ENCODE data around the gene SLC13A1. TPM values are rescaled to one million over a fixed set of nuclear protein-coding genes. Genes with fewer than 3 reads are reported as not detected.
"Not testable (repeated sequence)": the region's sequence is repeated elsewhere in the genome, so short reads cannot be mapped to it uniquely, and the experiment has no call there.

Gene SLC13A1
- total RNA-seq, 1 donor from 2014 or later = not detected

DNA sequence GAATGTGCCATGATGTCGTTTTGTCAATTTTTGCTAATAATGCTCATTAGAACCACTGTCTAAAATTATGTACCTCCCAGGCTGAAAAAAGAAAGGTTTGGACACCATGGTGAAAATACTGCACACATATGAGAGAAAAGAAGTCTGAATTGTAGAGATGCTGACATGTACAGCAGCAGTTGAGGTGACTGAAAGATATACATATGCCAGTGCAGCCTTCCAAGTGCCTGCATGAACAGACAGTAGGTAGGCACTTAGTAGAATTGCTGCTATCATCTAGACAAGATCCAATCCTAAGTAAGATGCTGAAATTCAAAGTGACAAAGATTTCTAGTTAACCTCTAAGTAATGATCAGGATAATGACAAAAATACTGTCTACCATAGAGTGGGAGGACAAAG, 86.9 kb downstream of the SLC13A1 start:
- TF ChIP-seq, protein P1, sequence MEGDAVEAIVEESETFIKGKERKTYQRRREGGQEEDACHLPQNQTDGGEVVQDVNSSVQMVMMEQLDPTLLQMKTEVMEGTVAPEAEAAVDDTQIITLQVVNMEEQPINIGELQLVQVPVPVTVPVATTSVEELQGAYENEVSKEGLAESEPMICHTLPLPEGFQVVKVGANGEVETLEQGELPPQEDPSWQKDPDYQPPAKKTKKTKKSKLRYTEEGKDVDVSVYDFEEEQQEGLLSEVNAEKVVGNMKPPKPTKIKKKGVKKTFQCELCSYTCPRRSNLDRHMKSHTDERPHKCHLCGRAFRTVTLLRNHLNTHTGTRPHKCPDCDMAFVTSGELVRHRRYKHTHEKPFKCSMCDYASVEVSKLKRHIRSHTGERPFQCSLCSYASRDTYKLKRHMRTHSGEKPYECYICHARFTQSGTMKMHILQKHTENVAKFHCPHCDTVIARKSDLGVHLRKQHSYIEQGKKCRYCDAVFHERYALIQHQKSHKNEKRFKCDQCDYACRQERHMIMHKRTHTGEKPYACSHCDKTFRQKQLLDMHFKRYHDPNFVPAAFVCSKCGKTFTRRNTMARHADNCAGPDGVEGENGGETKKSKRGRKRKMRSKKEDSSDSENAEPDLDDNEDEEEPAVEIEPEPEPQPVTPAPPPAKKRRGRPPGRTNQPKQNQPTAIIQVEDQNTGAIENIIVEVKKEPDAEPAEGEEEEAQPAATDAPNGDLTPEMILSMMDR (IDR thresholded peaks at IDR 0.05) = no peak
- H3K36me3 ChIP-seq = no peaks in the 10 kb centered on the region
- intact Hi-C loops (cut with DNase I) = no loop called here

DNA sequence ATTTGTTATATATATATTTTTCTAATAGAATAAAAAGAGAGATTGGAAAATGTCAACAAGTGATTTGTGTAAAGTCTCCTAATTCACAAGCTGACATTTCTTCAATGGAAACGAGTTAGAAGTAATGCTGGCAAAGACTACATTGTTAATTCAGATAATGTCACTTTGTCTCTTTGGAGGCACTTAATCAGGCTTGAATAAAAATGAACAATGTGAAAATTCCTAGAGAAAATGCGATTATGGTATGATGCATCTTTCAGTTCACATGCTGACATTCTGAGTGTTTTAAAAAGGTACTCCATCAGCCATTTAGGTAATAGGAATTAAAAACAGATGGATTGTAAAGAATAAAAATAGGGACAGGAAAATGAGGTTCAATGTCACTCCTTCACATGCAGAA, 100.1 kb downstream of the SLC13A1 start:
- no peak overlapping the region for H3K4me3 ChIP-seq
- no peaks in the 10 kb centered on the region for H3K27me3 ChIP-seq
- no peaks in the 10 kb centered on the region for H3K4me1 ChIP-seq
- DNase-seq (ENCODE audit: low spot score in 2 of 2) = no peak
- TF ChIP-seq, protein P1 (IDR thresholded peaks at IDR 0.05) = no peak
- no peak overlapping the region for H3K27ac ChIP-seq
- no peaks in the 10 kb centered on the region for H3K9me3 ChIP-seq
- intact Hi-C loops (cut with DNase I) = no loop called here
- H3K36me3 ChIP-seq = no peaks in the 10 kb centered on the region

More for the DNA sequence above, 86.9 kb downstream of the SLC13A1 start:
- DNase-seq (ENCODE audit: low spot score in 2 of 2) = no peak
- Histone ChIP-seq H3K27ac (no peak overlapping the region), H3K4me3 (no peak overlapping the region), H3K9me3 (no peaks in the 10 kb centered on the region), H3K4me1 (no peaks in the 10 kb centered on the region), H3K27me3 (no peaks in the 10 kb centered on the region)

DNA sequence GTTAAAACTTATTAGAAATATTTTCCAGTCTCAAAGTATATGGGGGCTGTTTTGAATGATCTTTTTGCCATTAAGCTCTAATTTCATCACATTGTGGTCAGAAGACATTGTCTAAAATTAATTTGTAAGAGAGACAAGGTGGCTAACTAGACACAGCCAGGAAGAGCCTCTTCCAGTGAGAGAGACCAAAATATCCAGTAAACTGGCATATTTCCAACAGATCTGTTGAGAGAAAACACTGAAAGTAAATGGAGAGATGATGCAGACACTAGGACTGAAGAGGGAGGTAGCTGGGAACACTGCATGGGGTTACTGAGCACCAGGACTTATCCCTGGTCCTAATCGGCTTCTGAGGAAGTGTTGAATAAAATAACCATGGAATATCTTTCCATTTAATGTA, 102.8 kb downstream of the SLC13A1 start:
- no peaks in the 10 kb centered on the region for H3K4me1 ChIP-seq

GRCh38 chr7:123096434-123096833, 103.3 kb downstream of the SLC13A1 start:
- TF ChIP-seq, protein P1 (IDR thresholded peaks at IDR 0.05) = no peak
- Histone ChIP-seq H3K4me1 (no peaks in the 10 kb centered on the region), H3K9me3 (no peaks in the 10 kb centered on the region), H3K36me3 (no peaks in the 10 kb centered on the region), H3K4me3 (no peak overlapping the region), H3K27ac (no peak overlapping the region), H3K27me3 (no peaks in the 10 kb centered on the region)
- DNase-seq (ENCODE audit: low spot score in 2 of 2) = no peak
- intact Hi-C loops (cut with DNase I) = no loop called here

More for the DNA sequence above, 102.8 kb downstream of the SLC13A1 start:
- H3K27me3 ChIP-seq = no peaks in the 10 kb centered on the region
- no peak overlapping the region for H3K27ac ChIP-seq
- no peaks in the 10 kb centered on the region for H3K36me3 ChIP-seq
- intact Hi-C loops (cut with DNase I) = no loop called here
- DNase-seq (ENCODE audit: low spot score in 2 of 2) = no peak
- H3K4me3 ChIP-seq = no peak overlapping the region
- TF ChIP-seq, protein P1 (IDR thresholded peaks at IDR 0.05) = no peak
- no peaks in the 10 kb centered on the region for H3K9me3 ChIP-seq

DNA sequence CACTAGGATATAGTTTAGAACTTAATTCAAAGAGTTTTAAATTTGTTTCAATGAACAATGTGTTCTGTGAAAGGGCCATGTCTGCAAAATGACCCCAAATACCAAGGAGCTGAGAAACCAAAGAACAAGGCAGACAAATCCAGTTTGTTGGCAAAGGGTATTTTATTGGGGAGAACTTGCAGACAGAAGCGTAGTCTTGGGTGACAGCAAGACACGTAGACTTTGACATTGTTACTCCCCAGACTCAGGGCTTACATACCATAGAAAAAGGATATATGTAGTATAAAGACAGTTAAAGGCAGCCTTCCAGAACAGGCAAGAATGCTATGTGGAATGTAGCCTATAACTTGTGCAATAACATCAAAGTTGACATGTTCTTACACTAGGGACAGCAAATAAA, 109.3 kb downstream of the SLC13A1 start:
- no peak for DNase-seq (ENCODE audit: low spot score in 2 of 2)
- no peak overlapping the region for H3K27ac ChIP-seq
- H3K27me3 ChIP-seq = no peaks in the 10 kb centered on the region
- no peak overlapping the region for H3K4me3 ChIP-seq
- no peaks in the 10 kb centered on the region for H3K36me3 ChIP-seq
- H3K9me3 ChIP-seq = peaks cover 0 to 3% of the 10 kb centered on the region in 2 donors
- intact Hi-C loops (cut with DNase I) = no loop called here
- TF ChIP-seq, protein P1 (IDR thresholded peaks at IDR 0.05) = no peak
- no peaks in the 10 kb centered on the region for H3K4me1 ChIP-seq

DNA sequence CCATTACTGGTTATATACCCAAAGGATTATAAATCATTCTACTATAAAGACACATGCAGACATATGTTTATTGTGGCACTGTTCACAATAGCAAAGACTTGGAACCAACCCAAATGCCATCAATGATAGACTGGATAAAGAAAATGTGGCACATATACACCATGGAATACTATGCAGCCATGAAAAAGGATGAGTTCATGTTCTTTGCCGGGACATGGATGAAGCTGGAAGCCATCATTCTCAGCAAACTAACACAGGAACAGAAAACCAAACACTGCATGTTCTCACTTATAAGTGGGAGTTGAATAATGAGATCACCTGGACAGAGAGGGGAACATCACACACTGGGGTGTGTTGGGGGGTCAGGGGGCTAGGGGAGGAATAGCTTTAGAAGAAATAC, 112.9 kb downstream of the SLC13A1 start:
- DNase-seq (ENCODE audit: low spot score in 2 of 2); H3K36me3 ChIP-seq; H3K9me3 ChIP-seq; H3K27me3 ChIP-seq; H3K4me1 ChIP-seq; H3K27ac ChIP-seq; intact Hi-C loops (cut with DNase I); H3K4me3 ChIP-seq: not testable (repeated sequence)

DNA sequence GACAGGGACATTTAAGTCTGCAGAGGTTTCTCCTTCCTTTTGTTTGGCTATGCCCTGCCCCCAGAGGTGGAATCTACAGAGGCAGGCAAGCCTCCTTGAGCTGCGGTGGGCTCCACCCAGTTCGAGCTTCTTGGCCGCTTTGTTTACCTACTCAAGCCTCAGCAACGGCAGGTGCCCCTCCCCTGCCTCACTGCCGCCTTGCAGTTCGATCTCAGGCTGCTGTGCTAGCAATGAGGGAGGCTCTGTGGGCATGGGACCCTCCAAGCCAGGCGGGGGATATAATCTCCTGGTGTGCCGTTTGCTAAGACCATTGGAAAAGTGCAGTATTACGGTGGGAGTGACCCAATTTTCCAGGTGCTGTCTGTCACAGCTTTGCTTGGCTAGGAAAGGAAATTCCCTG, 114.9 kb downstream of the SLC13A1 start:
- H3K36me3 ChIP-seq; DNase-seq (ENCODE audit: low spot score in 2 of 2); intact Hi-C loops (cut with DNase I): not testable (repeated sequence)

More for the DNA sequence above, 114.9 kb downstream of the SLC13A1 start:
- not testable (repeated sequence) for H3K9me3 ChIP-seq, H3K27me3 ChIP-seq, H3K27ac ChIP-seq, H3K4me3 ChIP-seq, H3K4me1 ChIP-seq
